ENCODE data around the gene SLC10A2. TPM values are rescaled to one million over a fixed set of nuclear protein-coding genes. Genes with fewer than 3 reads are reported as not detected.

The SLC10A2 gene
- total RNA-seq = not detected in 2 replicates

GRCh38 chr13:103066079-103066780 is at the start of gene SLC10A2:
Gene SLC10A2, minus strand, starts transcription at chr13:103066417. Its CDS starts 168 bp downstream, at chr13:103066249.

Other genes with a start within 250 kb of the SLC10A2 start
- gene ERCC5, start 220.4 kb downstream of the SLC10A2 start, total RNA-seq = 58.0 and 77.6 TPM in 2 replicates